ENCODE data around the gene SLC46A3.

GRCh38 chr13:28697441-28697840 lies 21.3 kb downstream of the SLC46A3 start:
- TF ChIP-seq CTCF (IDR thresholded peaks at IDR 0.05; ENCODE audit: low read depth, low read length) (no peak), EZH2phosphoT487 (IDR thresholded peaks at IDR 0.05; ENCODE audit: low read depth) (no peak)
